K562 (cell line): Measurements from ENCODE around the gene POLR3K. TPM values are rescaled to one million over a fixed set of nuclear protein-coding genes. Genes with fewer than 3 reads are reported as not detected.

Source experiments
- KLF10 ChIP-seq: fragments of 250-450 bp; sonication (Bioruptor Pico); IDR thresholded peaks from 2 replicates; pipeline ENCODE4 v1.6.1; 2021; ENCODE audit warnings: matching md5 sums
- RERE ChIP-seq: sonication (generic); formaldehyde crosslinking; IDR thresholded peaks from 2 replicates; pipeline ENCODE4 v1.8.0; 2023; ENCODE audit warnings: missing genetic modification reagents, mild to moderate bottlenecking, borderline replicate concordance
- RFX7 ChIP-seq: fragments of 250-450 bp; sonication (Bioruptor Pico); IDR thresholded peaks from 2 replicates; pipeline ENCODE4 v1.5.1; 2021; ENCODE audit warnings: mild to moderate bottlenecking
- XRCC3 ChIP-seq: fragments of 450-650 bp; IDR thresholded peaks from 2 replicates; pipeline ENCODE4 v1.6.1; 2017; ENCODE audit warnings: mild to moderate bottlenecking, moderate library complexity
- ZFX ChIP-seq: sonication (generic); formaldehyde crosslinking; IDR thresholded peaks from 2 replicates; pipeline ENCODE4 v1.8.0; 2022; ENCODE audit warnings: mild to moderate bottlenecking, missing genetic modification reagents, moderate library complexity
- ZNF217 ChIP-seq: sonication (generic); formaldehyde crosslinking; IDR thresholded peaks from 2 replicates; pipeline ENCODE4 v1.8.0; 2022; ENCODE audit warnings: mild to moderate bottlenecking, missing genetic modification reagents
- ZNF444 ChIP-seq: fragments of 250-450 bp; sonication (Bioruptor Pico); IDR thresholded peaks from 2 replicates; pipeline ENCODE4 v1.4.0; 2020; ENCODE audit warnings: mild to moderate bottlenecking, moderate library complexity
- ZNF586 ChIP-seq: fragments of 450-650 bp; formaldehyde crosslinking; conservative IDR thresholded peaks from 2 replicates; pipeline ENCODE4 v1.4.0; 2020; ENCODE audit warnings: mild to moderate bottlenecking, moderate library complexity
- polyA plus RNA-seq, 8 experiments: library from polyadenylated mRNA; depleted of rRNA in 4 of 8; stranded (reverse) in 5 of 8; unstranded in 3 of 8; fragments of >200 nt; fragmentation: Nextera tagmentation in 2 of 8; fragmentation: Illumina TruSeq in 1 of 8; extraction: Ambion mirVana in 2 of 8; extraction: Trizol in 1 of 8; gene quantifications; 2 replicates each; pipeline versions ENCODE4 v1.2.1 to v1.2.3, GENCODE V29; 2011 to 2014; ENCODE audit warnings: inconsistent platforms in 1 of 8, missing spikeins in 1 of 8
- total RNA-seq, 7 experiments: library from RNA; depleted of rRNA in 6 of 7; stranded (reverse); fragments of >200 nt in 6 of 7; fragmentation: Illumina TruSeq in 2 of 7; extraction: Trizol in 2 of 7; gene quantifications; 2 replicates each; pipeline versions ENCODE4 v1.2.1 to v1.2.3, GENCODE V29; 2011 to 2021; ENCODE audit warnings: low replicate concordance in 1 of 7
- TF ChIP-seq, protein P1 (sequence below): fragments of 250-450 bp; sonication (Bioruptor Pico); IDR thresholded peaks from 2 replicates; pipeline ENCODE4 v1.8.0; 2021; ENCODE audit warnings: moderate library complexity, mild to moderate bottlenecking, inconsistent platforms

Gene POLR3K
- total and polyA plus RNA-seq, 9 of the 15 experiments (the other 6 are each of a cell fraction or from before 2014, with no cell fraction given), result 42.1 to 315 (median 86.7) TPM

DNA sequence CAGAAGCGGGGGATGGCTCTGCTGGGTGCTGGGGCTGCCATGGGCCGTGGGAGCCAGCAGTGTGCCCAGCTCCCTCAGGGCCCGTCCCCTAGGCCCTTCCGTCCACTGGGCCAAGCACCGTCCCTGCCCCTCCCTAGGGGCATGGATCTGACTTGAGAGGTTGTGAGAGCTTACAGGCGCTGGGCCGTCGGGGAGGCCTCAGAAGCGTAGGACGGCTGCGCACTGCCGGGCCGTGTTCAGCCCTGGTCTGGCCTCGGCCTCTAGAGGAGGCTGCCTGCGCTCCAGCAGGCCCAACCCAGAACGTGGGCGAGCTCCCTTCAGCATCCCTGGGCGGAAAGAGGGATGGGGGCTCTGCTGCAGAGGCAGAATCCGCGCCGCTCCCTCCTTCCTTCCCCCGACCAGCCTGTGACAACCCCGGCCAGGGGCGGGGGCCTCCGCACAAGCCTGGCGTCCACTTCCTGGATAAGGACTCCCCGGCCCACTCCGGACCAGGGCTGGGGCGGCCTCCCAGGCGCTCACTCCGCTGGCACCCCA lies 23.9 kb upstream of the POLR3K start (continued):
- no peak for TF ChIP-seq RERE (CRISPR knock-in tag)
- TF ChIP-seq ZNF217 (CRISPR knock-in tag), result no peak
- TF ChIP-seq XRCC3, result no peak
- no peak for TF ChIP-seq ZNF586 (CRISPR knock-in tag)
- TF ChIP-seq, protein P1, sequence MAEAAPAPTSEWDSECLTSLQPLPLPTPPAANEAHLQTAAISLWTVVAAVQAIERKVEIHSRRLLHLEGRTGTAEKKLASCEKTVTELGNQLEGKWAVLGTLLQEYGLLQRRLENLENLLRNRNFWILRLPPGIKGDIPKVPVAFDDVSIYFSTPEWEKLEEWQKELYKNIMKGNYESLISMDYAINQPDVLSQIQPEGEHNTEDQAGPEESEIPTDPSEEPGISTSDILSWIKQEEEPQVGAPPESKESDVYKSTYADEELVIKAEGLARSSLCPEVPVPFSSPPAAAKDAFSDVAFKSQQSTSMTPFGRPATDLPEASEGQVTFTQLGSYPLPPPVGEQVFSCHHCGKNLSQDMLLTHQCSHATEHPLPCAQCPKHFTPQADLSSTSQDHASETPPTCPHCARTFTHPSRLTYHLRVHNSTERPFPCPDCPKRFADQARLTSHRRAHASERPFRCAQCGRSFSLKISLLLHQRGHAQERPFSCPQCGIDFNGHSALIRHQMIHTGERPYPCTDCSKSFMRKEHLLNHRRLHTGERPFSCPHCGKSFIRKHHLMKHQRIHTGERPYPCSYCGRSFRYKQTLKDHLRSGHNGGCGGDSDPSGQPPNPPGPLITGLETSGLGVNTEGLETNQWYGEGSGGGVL, result no peak
- no peak for TF ChIP-seq ZNF444 (CRISPR knock-in tag)
- no peak for TF ChIP-seq KLF10 (CRISPR knock-in tag)
- TF ChIP-seq ZFX (CRISPR knock-in tag), result peak; percentile 83
- no peak for TF ChIP-seq RFX7
